ENCODE data around the gene KCNK13. TPM values are rescaled to one million over a fixed set of nuclear protein-coding genes. Genes with fewer than 3 reads are reported as not detected.

Gene KCNK13
- total and polyA plus RNA-seq, 9 of the 15 experiments (the other 6 are each of a cell fraction or from before 2014, with no cell fraction given) = 0.03 to 0.05 TPM; not detected in 7

- no peak for TF ChIP-seq TGIF2 (CRISPR knock-in tag; IDR thresholded peaks at IDR 0.05)
- no peak for TF ChIP-seq ZNF133 (CRISPR knock-in tag; IDR thresholded peaks at IDR 0.05)
- TF ChIP-seq HSF4 (CRISPR knock-in tag; IDR thresholded peaks at IDR 0.05; ENCODE audit: borderline replicate concordance) = no peak
- no peak for TF ChIP-seq ILF3 (IDR thresholded peaks at IDR 0.05; ENCODE audit: borderline replicate concordance)
- no peak for TF ChIP-seq CCNT2 (IDR thresholded peaks at IDR 0.05; ENCODE audit: borderline replicate concordance, extremely low read depth, insufficient read length, low read depth, low read length)
These were observed 48.1 kb downstream of the KCNK13 start (continued) for GRCh38 chr14:90109858-90110257.

GRCh38 chr14:90111895-90112534 lies 50.2 kb downstream of the KCNK13 start:
- H3K4me1 ChIP-seq (replicated peaks in 1 of 2; ENCODE audit: control insufficient read depth in 2 of 2, insufficient read depth in 2 of 2, low read length in 2 of 2) = no peaks in the 10 kb centered on the region
- no peak overlapping the region for H2AFZ ChIP-seq (ENCODE audit: low read depth, low read length)
- no peaks in the 10 kb centered on the region for H3K79me2 ChIP-seq (ENCODE audit: control insufficient read depth, insufficient read depth, low read length)
- BruUV-seq (replicated peaks) = no TSS peak
- in situ Hi-C loops (cut with MboI) = no loop called here
- H3K4me2 ChIP-seq (ENCODE audit: insufficient read depth, low read length) = no peak overlapping the region
- no peaks in the 10 kb centered on the region for H4K20me1 ChIP-seq (replicated peaks; ENCODE audit: control insufficient read depth, insufficient read depth, low read length)
- H3K27me3 ChIP-seq (ENCODE audit: control insufficient read depth in 2 of 2, insufficient read depth in 2 of 2, low read length in 2 of 2) = peaks cover 4 to 35% of the 10 kb centered on the region in 2 experiments; a peak in 3 of 5 replicates
- 0% methylated on average over 11 of the region's 12 CpGs for WGBS (ENCODE audit: insufficient coverage, low coverage, missing lambda C conversion rate)
- ChIA-PET POLR2A (no interaction called here), CTCF (ENCODE audit: low intra/inter-chr PET ratio) (no interaction called here)
- FAIRE-seq (no peak), ATAC-seq (no peak), DNase-seq (ENCODE audit: extremely low read depth in 1 of 4, low spot score in 3 of 4) (no peak)
- no peak overlapping the region for H3K4me3 ChIP-seq
- intact Hi-C loops (cut with micrococcal nuclease) = no loop called here
- H3K9me3 ChIP-seq (replicated peaks; ENCODE audit: control insufficient read depth, insufficient read depth, low read depth, low read length) = no peaks in the 10 kb centered on the region
- no peaks in the 10 kb centered on the region for H3K36me3 ChIP-seq (ENCODE audit: control insufficient read depth, insufficient read depth, low read length)
- no peak overlapping the region for H3K9ac ChIP-seq (ENCODE audit: insufficient read depth in 1 of 2, low read depth in 2 of 2, low read length in 2 of 2)
- TF ChIP-seq TCF15 (CRISPR knock-in tag; IDR thresholded peaks at IDR 0.05) (no peak), HDGF (IDR thresholded peaks at IDR 0.05) (no peak), KLF1 (tag; IDR thresholded peaks at IDR 0.05) (no peak), ETV5 (CRISPR knock-in tag; IDR thresholded peaks at IDR 0.05; ENCODE audit: low read depth) (no peak)
- no peak overlapping the region for H3K27ac ChIP-seq (ENCODE audit: extremely low read depth, low read depth, low read length)
- H3K9me1 ChIP-seq (ENCODE audit: control insufficient read depth, insufficient read depth, low read length) = no peaks in the 10 kb centered on the region
